GM13976 (cell line): ENCODE results near the gene POU5F1.
"Not testable (repeated sequence)": the region's sequence is repeated elsewhere in the genome, so short reads cannot be mapped to it uniquely, and the experiment has no call there.

Experiments used
- DNase-seq: peaks from one replicate; pipeline ENCODE4 v3.0.0; 2012; ENCODE audit warnings: low spot score
- CTCF ChIP-seq: IDR thresholded peaks from 2 replicates; pipeline ENCODE4 v1.5.1; 2012; ENCODE audit warnings: borderline replicate concordance, mild to moderate bottlenecking; ENCODE audit not compliant: insufficient read depth; ENCODE audit errors: extremely low read depth, missing control alignments, control extremely low read depth
- in situ Hi-C: fragments of 300-500 bp; cut with MboI; formaldehyde crosslinking; loops from one replicate; pipeline ENCODE4 v1.12.0; 2022; ENCODE audit warnings: low sequenced_read_pairs, mixed read lengths, inconsistent platforms; ENCODE audit not compliant: unreplicated experiment

The POU5F1 gene

GRCh38 chr6:31208506-31208905 is 38.0 kb upstream of the POU5F1 start:
- no peak for TF ChIP-seq CTCF
- DNase-seq: no peak
- in situ Hi-C loops: no loop called here

- TF ChIP-seq CTCF: no peak
- no peak for DNase-seq
- in situ Hi-C loops: no loop called here
These were observed 35.2 kb upstream of the POU5F1 start for GRCh38 chr6:31205638-31206037.

- DNase-seq: no peak
- TF ChIP-seq CTCF: no peak
- in situ Hi-C loops: no loop called here
These were observed 34.3 kb upstream of the POU5F1 start for GRCh38 chr6:31204751-31205145.

- in situ Hi-C loops: no loop called here
- DNase-seq: peak; percentile 34
- TF ChIP-seq CTCF: no peak
These were observed 33.0 kb upstream of the POU5F1 start for GRCh38 chr6:31203345-31203979.

- DNase-seq: no peak
- in situ Hi-C loops: no loop called here
These were observed 32.0 kb upstream of the POU5F1 start for GRCh38 chr6:31202259-31203166.

GRCh38 chr6:31199105-31199452 is 28.6 kb upstream of the POU5F1 start:
- in situ Hi-C loops: loop anchor here (5.0 kb wide), 1 partner anchor 163 kb away; no protein-coding TSS in a partner anchor
- DNase-seq: not testable (repeated sequence)

More at GRCh38 chr6:31202259-31203166, 32.0 kb upstream of the POU5F1 start:
- TF ChIP-seq CTCF: no peak
